SH-SY5Y (cell line): ENCODE measurements around the gene DCN.

Source experiments
- GATA2 ChIP-seq: IDR thresholded peaks from 2 replicates; pipeline ENCODE4 v1.6.1; 2011; ENCODE audit warnings: mild to moderate bottlenecking, low read depth, low read length
- GATA3 ChIP-seq: IDR thresholded peaks from 2 replicates; pipeline ENCODE4 v1.6.1; 2011; ENCODE audit warnings: low read depth, mild to moderate bottlenecking, low read length, moderate library complexity

DCN gene

DNA sequence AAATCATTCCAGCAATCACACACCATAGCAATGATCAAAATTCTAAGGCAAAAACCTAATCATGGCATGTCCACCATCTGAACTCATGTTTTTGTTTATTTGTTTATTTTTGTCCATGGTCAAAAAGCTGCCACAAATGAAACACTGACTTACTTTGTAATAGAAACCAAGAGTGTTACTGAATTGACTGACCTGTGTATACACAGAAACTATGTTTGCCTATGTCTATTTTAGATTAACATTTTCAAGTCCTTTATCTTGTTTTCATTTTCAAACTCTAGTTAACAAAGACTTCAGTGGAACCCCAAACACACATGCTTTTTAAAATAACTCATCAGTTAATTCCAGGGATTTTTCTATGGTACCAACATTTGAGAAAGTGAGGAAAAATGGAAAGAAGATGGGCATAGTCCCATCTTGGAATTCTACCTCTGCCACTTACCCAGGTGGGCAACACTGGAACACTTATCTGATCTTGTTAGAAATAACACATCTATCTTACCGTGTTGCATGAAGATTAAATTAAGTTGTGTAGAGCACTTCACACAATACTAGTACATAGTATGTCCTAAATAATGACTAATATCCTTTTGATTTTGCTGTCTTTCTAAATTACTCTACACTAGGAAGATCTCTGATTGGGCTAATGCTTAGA, 77.7 kb downstream of the DCN start:
- TF ChIP-seq GATA2, result no peak
- TF ChIP-seq GATA3, result no peak

DNA sequence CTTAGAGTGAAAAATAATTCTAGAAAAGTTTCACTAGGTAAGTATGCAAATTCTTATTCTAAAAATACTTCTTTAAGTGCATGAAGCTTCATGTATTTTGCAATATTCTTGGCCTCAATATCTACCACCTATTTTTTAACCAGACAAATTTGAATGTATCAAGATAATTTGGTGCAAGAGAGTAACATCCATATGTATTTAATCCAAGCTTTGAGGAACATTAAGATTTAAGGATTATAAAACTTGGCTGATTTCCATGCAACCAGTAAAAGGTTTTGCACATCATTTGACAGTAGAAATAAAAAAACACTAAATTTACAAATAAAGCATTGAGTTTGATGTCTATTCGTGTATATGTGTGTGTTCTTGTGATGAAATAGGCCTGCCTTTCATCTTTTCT, 79.0 kb downstream of the DCN start:
- no peak for TF ChIP-seq GATA3

DNA sequence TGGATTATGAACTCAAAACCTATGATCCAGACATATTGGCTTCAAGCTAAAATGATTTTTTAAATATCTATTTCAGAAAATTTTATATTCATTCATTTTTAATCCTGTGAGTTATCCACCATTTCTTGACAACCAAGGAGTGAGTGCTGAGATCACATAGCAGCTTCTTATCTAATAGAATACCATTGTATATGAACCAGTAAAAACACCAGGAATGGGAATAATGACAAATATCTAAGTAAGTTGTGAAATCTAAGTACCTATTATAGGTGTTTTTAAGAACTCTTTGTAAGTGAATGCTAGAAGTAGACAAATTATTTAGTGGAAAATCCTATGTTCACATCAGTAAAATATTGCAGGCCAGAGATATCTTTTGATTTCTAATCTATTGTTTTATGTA, 79.5 kb downstream of the DCN start:
- TF ChIP-seq GATA2 (no peak), GATA3 (no peak)

DNA sequence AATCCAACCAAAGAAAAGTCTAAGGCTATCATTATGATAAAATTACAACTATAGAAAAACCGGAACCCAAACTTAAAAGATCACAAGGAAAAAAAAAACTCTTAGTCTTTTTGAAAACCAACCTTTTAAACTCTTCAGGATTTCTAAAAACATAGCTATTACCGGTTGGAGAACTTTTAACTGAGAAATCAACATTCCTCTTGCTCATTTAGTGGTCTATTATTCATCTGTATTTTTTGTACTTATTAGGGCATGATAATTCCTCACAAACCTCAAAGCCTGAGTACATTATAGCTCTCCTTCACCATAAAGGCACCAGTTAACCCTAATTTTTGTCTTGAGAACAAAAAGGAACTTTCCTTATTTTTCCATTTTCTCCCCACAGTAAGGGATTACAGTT, 81.7 kb downstream of the DCN start:
- TF ChIP-seq GATA2 (no peak), GATA3 (no peak)

DNA sequence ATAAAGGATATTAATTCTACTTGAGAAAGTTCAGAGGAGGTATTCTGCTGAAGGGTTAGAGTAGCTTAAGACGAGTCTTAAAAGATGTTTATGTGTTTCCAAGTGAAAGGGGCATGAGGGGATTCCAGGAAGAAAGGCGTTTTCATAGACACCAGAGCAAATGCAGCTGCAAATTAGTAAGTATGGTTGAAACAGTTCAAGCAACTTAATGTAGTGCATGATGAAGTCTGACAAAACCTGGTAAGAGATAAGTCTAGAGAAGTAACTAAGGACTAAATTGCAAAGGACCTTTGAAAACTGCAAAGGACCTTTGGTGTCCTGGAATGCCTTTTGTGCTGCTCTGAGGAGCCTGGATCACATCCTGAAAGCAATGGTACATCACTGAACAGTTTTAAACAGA, 82.8 kb downstream of the DCN start:
- TF ChIP-seq GATA3 (no peak), GATA2 (no peak)

- TF ChIP-seq GATA2 (no peak), GATA3 (no peak)
Measured at GRCh38 chr12:91099341-91099740, 83.3 kb downstream of the DCN start.

DNA sequence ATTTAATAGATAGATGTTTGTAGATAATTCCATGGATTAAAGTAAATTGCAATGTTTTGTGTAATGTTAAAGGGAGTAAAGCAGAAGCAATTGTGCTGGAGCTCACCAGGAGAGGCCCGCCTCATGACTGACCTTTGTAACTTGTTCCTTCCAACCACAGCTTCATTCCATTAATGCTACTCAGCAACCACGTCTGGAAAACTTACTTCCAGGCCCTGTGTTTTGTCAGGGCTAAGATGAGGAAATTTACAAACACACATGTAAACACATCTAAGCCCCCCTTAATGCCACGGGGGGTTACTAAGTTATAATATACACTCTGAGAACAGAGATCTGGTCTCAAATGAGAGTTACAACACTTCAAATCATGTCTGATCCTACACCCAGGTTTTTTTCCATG, 83.7 kb downstream of the DCN start:
- TF ChIP-seq GATA2, result no peak
- no peak for TF ChIP-seq GATA3

DNA sequence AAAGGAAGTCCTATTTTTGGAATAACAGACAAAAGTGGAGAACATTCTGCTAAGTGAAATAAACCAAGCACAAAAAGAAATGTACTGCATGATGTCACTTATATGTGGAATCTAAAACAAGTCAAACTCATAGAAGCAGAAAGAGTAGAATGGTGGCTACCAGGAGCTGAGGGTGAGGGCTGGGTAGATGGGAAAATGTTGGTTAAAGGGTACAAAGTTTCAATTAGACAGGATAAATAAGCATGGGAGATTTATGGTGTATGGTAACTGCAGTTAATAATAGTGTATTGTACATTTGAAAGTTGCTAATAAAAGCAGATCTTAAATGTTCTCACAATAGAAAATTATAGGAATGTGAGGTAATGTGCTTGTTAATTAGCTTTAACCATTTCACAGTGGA, 84.2 kb downstream of the DCN start:
- no peak for TF ChIP-seq GATA2

GRCh38 chr12:91094957-91095356, 87.7 kb downstream of the DCN start:
- TF ChIP-seq GATA2, result no peak
- no peak for TF ChIP-seq GATA3

GRCh38 chr12:91094032-91094662, 88.5 kb downstream of the DCN start:
- TF ChIP-seq GATA3, result no peak
- no peak for TF ChIP-seq GATA2

GRCh38 chr12:91093341-91093740, 89.3 kb downstream of the DCN start:
- TF ChIP-seq GATA3 (no peak), GATA2 (no peak)

GRCh38 chr12:91091916-91092715, 90.5 kb downstream of the DCN start:
- no peak for TF ChIP-seq GATA3
- TF ChIP-seq GATA2, result no peak
